Neural progenitor cell (in vitro differentiated cells): ENCODE results near the gene DSPP. TPM values are rescaled to one million over a fixed set of nuclear protein-coding genes. Genes with fewer than 3 reads are reported as not detected.

Experiments used
- DNase-seq: peaks from one replicate; pipeline ENCODE4 v3.0.0-alpha.2; 2016; ENCODE audit warnings: low spot score
- H2AFZ ChIP-seq: fragments of 200-600 bp; sonication (generic); replicated peaks from 2 replicates; pipeline ENCODE4 v1.6.1; 2016; ENCODE audit warnings: antibody characterized with exemption
- H3F3A ChIP-seq: fragments of 200-600 bp; sonication (generic); 2 replicates; pipeline ENCODE4 v1.6.1; 2016; ENCODE audit warnings: antibody characterized with exemption, low read depth
- H3K27ac ChIP-seq: fragments of 200-600 bp; sonication (generic); 2 replicates; pipeline ENCODE4 v1.5.1; 2016; ENCODE audit warnings: mild to moderate bottlenecking
- H3K27me3 ChIP-seq: fragments of 200-600 bp; sonication (generic); 2 replicates; pipeline ENCODE4 v1.6.1; 2016; ENCODE audit warnings: mild to moderate bottlenecking, moderate library complexity
- H3K36me3 ChIP-seq: fragments of 200-600 bp; sonication (generic); 2 replicates; pipeline ENCODE4 v1.5.1; 2016
- H3K4me1 ChIP-seq: fragments of 200-600 bp; sonication (generic); 2 replicates; pipeline ENCODE4 v1.6.1; 2016; ENCODE audit warnings: mixed run types
- H3K4me2 ChIP-seq: fragments of 200-600 bp; sonication (generic); 2 replicates; pipeline ENCODE4 v1.6.1; 2016
- H3K4me3 ChIP-seq: fragments of 200-600 bp; sonication (generic); 2 replicates; pipeline ENCODE4 v1.5.1; 2016
- H3K79me2 ChIP-seq: fragments of 200-600 bp; sonication (generic); 2 replicates; pipeline ENCODE4 v1.6.1; 2016; ENCODE audit warnings: low read depth
- H3K9ac ChIP-seq: fragments of 200-600 bp; sonication (generic); 2 replicates; pipeline ENCODE4 v1.6.1; 2016
- H3K9me3 ChIP-seq: fragments of 200-600 bp; sonication (generic); 2 replicates; pipeline ENCODE4 v1.5.1; 2016; ENCODE audit warnings: low read depth
- H4K20me1 ChIP-seq: fragments of 200-600 bp; sonication (generic); 2 replicates; pipeline ENCODE4 v1.6.1; 2016; ENCODE audit warnings: low read depth
- H3K27ac Mint-ChIP-seq: 3 replicates; pipeline ENCODE4 v1.8.0; 2021; ENCODE audit warnings: mixed read lengths
- H3K27me3 Mint-ChIP-seq: 2 replicates; pipeline ENCODE4 v1.8.0; 2022; ENCODE audit warnings: low read depth, mild to moderate bottlenecking, inconsistent platforms, moderate library complexity, mixed read lengths; ENCODE audit not compliant: insufficient read depth
- H3K36me3 Mint-ChIP-seq: 3 replicates; pipeline ENCODE4 v1.8.0; 2021; ENCODE audit warnings: mixed read lengths
- H3K4me1 Mint-ChIP-seq: 3 replicates; pipeline ENCODE4 v1.8.0; 2021; ENCODE audit warnings: mixed read lengths
- H3K4me3 Mint-ChIP-seq: 3 replicates; pipeline ENCODE4 v1.8.0; 2021; ENCODE audit warnings: mild to moderate bottlenecking, moderate library complexity, mixed read lengths
- H3K9me3 Mint-ChIP-seq: 3 replicates; pipeline ENCODE4 v1.8.0; 2020; ENCODE audit warnings: mixed read lengths
- EZH2 ChIP-seq: fragments of 200-600 bp; sonication (generic); IDR thresholded peaks from 2 replicates; pipeline ENCODE4 v1.6.1; 2017; ENCODE audit warnings: antibody characterized with exemption, mild to moderate bottlenecking, moderate library complexity
- EZH2phosphoT487 ChIP-seq: fragments of 200-600 bp; sonication (generic); IDR thresholded peaks from 2 replicates; pipeline ENCODE4 v1.6.1; 2017; ENCODE audit warnings: antibody characterized with exemption
- total RNA-seq: library from RNA; depleted of rRNA; stranded (reverse); fragments of >200 nt; gene quantifications from 2 replicates; pipeline ENCODE4 v1.2.3, GENCODE V29; 2015; ENCODE audit warnings: low replicate concordance
- TF ChIP-seq, protein P1 (sequence below): fragments of 200-600 bp; sonication (generic); IDR thresholded peaks from 2 replicates; pipeline ENCODE4 v1.5.1; 2017; ENCODE audit warnings: antibody characterized with exemption, mild to moderate bottlenecking

Gene DSPP
- total RNA-seq, 1 donor from 2014 or later, result 0.21 TPM

DNA sequence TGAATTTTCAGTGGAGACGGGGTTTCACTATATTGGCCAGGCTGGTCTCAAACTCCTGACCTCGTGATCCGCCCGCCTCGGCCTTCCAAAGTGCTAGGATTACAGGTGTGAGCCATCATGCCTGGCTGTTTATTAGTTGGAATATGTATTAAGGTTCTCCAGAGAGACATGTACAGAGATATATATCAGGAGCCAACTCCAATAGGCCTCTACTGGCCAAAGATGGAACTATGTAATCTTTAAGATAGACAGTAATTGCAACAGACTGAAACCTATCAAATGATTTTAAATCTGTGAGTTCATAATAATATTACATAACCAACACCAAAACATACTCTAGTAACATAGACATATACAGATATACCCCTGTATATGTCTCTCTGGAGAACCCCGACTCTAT lies 36.0 kb downstream of the DSPP start:
- Mint-ChIP-seq H3K27ac (no peak overlapping the region), H3K27me3 (no peaks in the 10 kb centered on the region), H3K4me3 (no peak overlapping the region)

DNA sequence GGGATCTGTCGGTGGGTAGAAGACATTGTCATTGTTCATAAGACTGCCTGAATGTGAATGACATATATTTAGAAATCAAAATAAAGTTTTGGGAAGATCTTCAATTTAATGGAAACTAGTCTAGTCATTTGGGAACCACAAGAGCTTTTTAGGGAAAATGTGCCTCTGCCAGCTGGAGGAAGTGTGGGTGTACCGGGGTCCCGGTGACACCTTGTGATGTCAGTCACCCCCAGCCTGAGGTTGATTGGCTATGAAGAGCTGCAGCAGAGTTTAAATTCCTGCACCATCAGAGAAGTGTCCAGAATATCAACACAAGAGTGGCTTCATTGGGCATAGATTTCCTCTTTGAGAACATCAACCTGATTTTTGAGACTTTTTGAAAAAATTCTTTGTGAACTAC lies 41.7 kb downstream of the DSPP start, which contains the start of gene DMP1:
DMP1 (plus strand) TSS at position 301 of the 400 bp plus-strand sequence. CDS start 6,213 bp downstream, outside the sequence.
- H2AFZ ChIP-seq, result no peak within 1 kb of the TSS
- Mint-ChIP-seq H3K27me3 (no peaks in the 10 kb centered on the region), H3K4me1 (peaks cover 5% of the 10 kb centered on the region), H3K9me3 (no peaks in the 10 kb centered on the region), H3K36me3 (no peaks in the 10 kb centered on the region), H3K27ac (no peak within 1 kb of the TSS), H3K4me3 (no peak within 1 kb of the TSS)
- TF ChIP-seq EZH2phosphoT487, result no peak
- no peak for TF ChIP-seq EZH2
- TF ChIP-seq, protein P1, sequence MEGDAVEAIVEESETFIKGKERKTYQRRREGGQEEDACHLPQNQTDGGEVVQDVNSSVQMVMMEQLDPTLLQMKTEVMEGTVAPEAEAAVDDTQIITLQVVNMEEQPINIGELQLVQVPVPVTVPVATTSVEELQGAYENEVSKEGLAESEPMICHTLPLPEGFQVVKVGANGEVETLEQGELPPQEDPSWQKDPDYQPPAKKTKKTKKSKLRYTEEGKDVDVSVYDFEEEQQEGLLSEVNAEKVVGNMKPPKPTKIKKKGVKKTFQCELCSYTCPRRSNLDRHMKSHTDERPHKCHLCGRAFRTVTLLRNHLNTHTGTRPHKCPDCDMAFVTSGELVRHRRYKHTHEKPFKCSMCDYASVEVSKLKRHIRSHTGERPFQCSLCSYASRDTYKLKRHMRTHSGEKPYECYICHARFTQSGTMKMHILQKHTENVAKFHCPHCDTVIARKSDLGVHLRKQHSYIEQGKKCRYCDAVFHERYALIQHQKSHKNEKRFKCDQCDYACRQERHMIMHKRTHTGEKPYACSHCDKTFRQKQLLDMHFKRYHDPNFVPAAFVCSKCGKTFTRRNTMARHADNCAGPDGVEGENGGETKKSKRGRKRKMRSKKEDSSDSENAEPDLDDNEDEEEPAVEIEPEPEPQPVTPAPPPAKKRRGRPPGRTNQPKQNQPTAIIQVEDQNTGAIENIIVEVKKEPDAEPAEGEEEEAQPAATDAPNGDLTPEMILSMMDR, result no peak
- no peak for DNase-seq
- H4K20me1 ChIP-seq, result no peaks in the 10 kb centered on the region
- no peak within 1 kb of the TSS for H3K4me3 ChIP-seq
- H3K27ac ChIP-seq, result no peak within 1 kb of the TSS
- no peaks in the 10 kb centered on the region for H3F3A ChIP-seq
- H3K9ac ChIP-seq, result no peak within 1 kb of the TSS
- H3K27me3 ChIP-seq, result no peaks in the 10 kb centered on the region
- no peaks in the 10 kb centered on the region for H3K9me3 ChIP-seq
- no peaks in the 10 kb centered on the region for H3K36me3 ChIP-seq
- H3K4me1 ChIP-seq, result peaks cover 23% of the 10 kb centered on the region
- H3K79me2 ChIP-seq, result no peaks in the 10 kb centered on the region
- no peak within 1 kb of the TSS for H3K4me2 ChIP-seq

More for the DNA sequence above, 36.0 kb downstream of the DSPP start:
- H3K27me3 ChIP-seq, result no peaks in the 10 kb centered on the region
- no peak overlapping the region for H3K4me2 ChIP-seq
- H3K4me3 ChIP-seq, result no peak overlapping the region
- H2AFZ ChIP-seq, result no peak overlapping the region
- no peak for TF ChIP-seq EZH2phosphoT487
- TF ChIP-seq, protein P1, result peak; percentile 10
- no peak overlapping the region for H3K9ac ChIP-seq
- H3F3A ChIP-seq, result no peaks in the 10 kb centered on the region
- H3K27ac ChIP-seq, result no peak overlapping the region
- Mint-ChIP-seq H3K36me3 (no peaks in the 10 kb centered on the region), H3K9me3 (peaks cover 8% of the 10 kb centered on the region), H3K4me1 (no peaks in the 10 kb centered on the region)
- no peaks in the 10 kb centered on the region for H3K4me1 ChIP-seq
- no peak for DNase-seq
- no peaks in the 10 kb centered on the region for H3K36me3 ChIP-seq
- H4K20me1 ChIP-seq, result no peaks in the 10 kb centered on the region
- H3K9me3 ChIP-seq, result no peaks in the 10 kb centered on the region
- H3K79me2 ChIP-seq, result no peaks in the 10 kb centered on the region

DNA sequence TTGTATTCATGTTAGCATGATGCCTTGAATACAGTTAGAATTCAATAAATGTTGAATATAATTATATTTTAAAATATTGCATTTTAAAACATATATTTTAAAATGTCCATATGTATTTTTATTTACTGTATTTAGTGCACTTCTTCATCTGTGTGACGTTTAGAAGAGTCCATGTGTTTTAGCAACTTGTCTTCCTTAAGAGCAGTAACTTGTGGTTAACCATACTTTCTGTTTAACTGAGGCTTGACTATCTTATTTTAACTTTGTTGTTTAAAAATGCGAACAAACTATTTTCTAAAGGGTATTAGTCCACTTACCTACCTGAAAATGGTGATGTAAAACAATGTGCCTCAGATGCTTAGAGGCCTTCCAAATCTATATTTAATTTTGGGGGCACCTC lies 42.6 kb downstream of the DSPP start:
- no peaks in the 10 kb centered on the region for H3K79me2 ChIP-seq
- TF ChIP-seq, protein P1, result no peak
- TF ChIP-seq EZH2 (no peak), EZH2phosphoT487 (no peak)
- H4K20me1 ChIP-seq, result no peaks in the 10 kb centered on the region
- Mint-ChIP-seq H3K27ac (no peak overlapping the region), H3K4me3 (no peak overlapping the region), H3K27me3 (no peaks in the 10 kb centered on the region), H3K9me3 (no peaks in the 10 kb centered on the region), H3K4me1 (peaks cover 5% of the 10 kb centered on the region), H3K36me3 (no peaks in the 10 kb centered on the region)
- H3K4me2 ChIP-seq, result no peak overlapping the region
- H3K36me3 ChIP-seq, result no peaks in the 10 kb centered on the region
- H3K27me3 ChIP-seq, result no peaks in the 10 kb centered on the region
- no peak for DNase-seq
- no peak overlapping the region for H2AFZ ChIP-seq
- no peak overlapping the region for H3K9ac ChIP-seq
- peaks cover 24% of the 10 kb centered on the region for H3K4me1 ChIP-seq
- H3K4me3 ChIP-seq, result no peak overlapping the region
- no peaks in the 10 kb centered on the region for H3K9me3 ChIP-seq
- no peak overlapping the region for H3K27ac ChIP-seq
- H3F3A ChIP-seq, result no peaks in the 10 kb centered on the region
